AG08395 (cell line): Measurements from ENCODE around the gene SGK2.

Experiments used
- DNase-seq: peaks from one replicate; pipeline ENCODE4 v3.0.0; 2012; ENCODE audit warnings: mixed read lengths, low spot score

The SGK2 gene

DNA sequence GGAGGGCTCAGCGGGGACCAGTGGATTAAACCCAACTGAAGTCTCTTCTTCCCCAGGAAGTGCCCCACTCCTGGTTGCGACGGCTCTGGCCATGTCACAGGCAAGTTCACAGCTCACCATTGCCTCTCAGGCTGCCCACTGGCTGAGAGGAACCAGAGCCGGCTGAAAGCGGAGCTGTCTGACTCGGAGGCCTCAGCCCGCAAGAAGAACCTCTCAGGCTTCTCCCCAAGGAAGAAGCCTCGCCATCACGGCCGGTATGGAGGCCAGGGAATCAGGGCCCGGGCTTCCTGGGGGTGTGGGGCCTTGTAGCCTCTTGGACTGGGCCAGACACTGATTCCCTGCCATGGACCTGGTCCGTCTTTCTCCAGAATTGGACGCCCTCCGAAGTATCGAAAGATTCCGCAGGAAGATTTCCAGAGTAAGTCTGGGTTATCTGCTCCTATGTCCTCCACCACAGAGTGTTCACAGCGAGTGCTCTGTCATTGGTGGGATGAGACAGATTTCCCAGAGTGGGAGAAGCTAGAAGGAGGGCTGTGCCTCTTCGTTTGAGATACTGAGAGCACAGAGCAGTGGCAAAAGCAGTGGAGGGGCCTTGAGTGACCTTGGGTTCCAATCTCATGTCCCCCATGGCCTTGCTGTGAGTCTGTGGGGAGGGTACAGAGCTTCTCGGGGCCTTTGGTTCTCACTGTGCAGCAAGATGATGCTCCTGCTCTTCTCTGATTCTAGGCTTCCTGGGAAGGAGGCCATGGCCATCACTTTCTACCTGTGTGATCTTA lies 22.6 kb upstream of the SGK2 start:
- no peak for DNase-seq

DNA sequence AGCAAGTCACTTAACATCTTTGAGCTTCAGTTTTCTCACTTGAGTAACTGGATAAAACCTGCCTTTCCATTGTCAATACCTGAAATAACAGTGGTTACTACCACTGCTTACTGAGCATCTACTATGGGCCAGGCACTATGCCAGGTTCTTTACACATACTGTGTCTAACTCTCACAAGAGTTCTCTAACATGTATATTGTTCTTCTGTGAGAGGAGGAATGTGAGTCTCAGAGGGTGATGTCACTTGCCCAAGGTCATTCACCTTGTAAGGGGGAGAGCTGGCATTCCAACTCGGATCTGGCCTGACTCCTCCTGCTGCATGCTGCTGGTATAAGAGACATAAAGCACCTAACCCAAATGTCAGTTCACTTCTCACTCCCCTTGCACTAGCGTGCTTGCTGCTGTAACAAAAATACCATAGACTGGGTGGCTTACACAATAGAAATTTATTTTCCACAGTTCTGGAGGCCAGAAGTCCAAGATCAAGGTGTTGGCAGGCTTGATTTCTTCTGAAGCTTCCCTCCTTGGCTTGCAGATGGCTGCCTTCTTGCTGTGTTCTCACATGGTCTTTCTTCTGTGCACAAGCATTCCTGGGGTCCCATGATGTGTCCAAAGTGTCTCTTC lies 21.9 kb upstream of the SGK2 start:
- DNase-seq = no peak

DNA sequence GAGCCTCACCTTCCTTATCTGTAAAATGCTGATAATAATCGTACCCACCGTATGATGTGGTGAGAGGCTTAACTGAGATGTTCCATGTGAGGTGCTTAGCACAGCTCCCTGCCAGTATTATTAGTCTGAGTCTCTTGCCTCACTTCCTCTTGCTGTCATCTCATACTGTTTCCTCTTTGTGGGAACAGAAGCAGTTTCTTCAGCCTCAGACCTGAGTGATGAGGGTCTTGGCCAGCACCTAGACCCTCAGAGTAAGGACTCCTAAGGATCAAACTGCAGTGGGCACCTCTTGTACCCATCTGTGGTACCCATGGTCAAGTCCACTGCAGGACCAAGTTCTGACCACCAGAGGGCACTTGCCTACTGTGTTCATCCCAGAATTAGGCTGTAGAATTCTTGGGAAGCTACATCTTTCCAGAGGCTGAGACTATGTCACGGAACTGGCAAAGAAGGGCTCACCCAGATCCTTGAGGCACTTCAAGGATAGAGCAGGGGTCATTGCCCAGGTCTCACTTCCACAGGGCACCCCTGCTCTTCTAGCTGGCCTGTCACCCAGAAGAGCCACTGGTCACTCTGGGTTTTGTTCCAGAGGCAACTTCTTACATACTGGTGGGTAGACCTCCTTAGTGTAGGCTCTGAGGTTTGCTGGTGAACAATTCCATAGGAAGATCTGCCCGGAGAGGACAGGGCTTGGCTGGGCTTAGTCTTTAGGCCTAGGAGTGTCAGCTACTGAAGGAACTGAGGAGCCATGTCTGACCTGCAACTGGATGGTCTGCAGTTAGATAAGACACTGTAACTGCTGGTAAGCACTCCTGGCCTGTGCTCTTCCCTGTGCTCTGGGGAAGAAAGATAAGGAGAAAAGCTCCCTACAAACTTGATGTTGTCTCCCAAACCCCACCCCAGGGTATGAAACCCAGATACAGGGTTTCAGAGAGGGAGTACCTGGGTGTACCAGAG lies 20.6 kb upstream of the SGK2 start:
- DNase-seq = peak; percentile 78

DNA sequence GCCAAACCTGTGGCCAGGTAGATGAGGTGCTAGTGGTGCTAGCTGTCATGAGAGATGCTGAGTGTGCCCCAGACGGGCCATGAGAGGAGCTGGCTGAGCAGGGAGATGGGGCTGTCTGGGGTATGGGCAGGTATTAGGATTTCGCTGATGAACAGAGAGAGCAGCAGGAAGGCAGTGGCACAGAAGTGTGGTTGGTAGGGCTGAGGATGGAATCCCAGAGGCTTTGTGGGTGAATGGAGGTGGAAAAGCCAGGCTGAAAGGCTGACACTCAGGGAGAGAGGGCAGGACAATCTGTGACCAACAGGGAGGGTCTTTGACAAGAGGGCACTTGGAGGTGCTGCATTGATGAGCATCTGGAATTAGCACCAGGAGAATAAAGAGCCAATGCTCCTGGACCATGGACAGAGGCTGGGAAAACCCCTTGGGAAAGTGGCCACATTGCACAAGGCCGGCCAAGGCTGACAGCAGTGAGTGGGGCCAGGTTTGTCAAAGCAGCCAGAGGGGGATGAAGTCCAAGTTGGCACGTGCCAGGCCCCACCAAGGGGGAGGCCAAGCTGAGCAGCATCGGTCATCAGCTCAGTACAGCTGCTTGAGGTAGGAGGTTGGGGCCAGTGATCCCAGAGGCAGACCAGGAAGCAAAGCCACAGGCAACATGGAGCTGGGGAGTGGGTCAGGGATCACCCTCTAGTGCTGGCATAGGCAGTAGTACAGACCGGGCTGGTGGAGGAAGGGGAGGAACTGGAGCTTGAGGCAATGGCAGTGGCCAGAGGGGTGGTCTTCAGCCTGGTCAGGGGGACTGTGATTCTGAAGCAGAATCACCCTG lies 19.7 kb upstream of the SGK2 start:
- DNase-seq = no peak

DNA sequence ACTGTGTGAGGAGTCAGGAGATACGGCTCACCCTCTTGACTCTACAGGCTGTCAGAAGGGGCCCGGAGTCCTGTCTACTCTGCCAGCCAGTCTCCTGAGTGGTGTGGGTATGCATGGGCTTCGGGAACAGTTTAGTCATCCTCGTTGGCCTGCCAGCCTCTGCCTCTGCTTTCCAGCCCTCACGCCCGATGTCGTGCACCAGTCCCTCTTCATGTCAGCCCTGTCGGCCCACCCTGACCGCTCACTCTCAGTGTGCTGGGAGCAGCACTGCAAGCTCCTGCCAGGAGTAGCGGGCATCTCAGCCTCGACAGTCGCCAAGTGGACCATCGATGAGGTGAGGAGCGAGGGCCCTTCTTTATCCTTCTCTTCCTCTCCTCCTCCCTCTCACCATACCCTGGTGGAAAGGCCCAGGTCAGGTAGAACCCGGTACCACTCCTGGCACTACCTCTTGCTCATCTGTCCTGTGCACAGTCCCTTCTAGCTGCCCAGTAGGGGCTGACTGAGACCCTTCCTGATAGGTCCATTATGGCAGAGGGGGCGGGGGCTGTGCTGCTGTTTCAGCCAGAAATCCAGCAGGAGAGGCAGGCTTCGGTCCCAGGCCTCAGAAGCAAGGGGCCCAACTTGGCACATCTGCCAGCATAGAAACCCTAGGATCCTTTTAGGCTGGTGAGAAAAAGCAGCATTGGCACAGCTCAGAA lies 18.7 kb upstream of the SGK2 start:
- no peak for DNase-seq

DNA sequence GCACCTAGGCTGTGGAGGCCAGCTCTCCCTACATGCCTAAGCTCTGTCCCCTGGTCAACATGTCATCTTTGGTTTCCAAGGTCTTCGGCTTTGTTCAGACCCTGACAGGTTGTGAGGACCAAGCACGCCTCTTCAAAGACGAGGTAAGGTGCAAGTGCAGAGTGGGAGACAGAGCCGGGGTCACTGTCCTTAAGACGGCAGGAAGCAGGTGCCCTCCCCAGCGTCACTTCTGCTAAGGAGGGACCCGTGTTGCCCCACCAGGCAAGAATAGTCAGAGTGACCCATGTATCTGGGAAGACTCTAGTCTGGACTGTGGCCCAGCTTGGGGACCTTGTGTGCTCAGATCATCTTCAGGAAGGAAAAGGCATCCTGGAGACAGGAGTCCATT lies 18.2 kb upstream of the SGK2 start:
- no peak for DNase-seq

DNA sequence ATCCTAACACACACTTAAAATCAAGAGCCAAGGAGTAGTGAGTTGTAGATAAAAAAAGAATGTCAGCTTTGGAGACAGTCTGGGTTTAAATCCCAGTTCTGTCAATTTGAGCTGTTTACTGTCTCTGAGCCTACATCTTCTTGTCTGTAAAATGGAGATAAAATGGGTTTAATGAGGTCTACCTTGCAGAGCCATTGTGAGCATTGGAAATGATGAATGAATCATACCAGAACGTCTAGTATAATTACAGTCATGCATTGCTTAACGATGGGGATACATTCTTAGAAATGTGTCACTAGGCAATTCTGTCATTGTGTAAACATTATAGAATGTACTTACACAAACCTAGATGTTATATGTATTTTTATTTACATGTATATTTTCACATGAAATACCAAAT lies 17.6 kb upstream of the SGK2 start:
- DNase-seq = peak; percentile 19

DNA sequence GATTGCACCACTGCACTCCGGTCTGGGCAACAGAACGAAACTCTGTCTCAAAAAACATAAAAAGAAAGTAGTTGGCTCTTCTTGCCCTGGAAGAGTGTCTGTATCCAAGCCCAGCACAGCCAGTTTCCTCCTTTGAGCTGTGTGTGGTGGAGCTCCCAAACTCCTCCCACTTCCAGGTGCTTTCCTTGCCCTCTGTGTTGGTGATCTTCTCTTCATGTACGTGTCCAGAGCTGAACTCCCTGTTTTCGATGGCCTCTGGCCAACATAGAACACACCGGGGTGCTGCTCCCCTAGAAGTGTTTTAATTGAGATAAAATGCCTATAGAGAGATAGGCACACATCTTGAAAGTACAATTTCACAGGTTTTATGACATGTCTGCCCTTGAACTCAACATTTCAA lies 16.7 kb upstream of the SGK2 start:
- no peak for DNase-seq

DNA sequence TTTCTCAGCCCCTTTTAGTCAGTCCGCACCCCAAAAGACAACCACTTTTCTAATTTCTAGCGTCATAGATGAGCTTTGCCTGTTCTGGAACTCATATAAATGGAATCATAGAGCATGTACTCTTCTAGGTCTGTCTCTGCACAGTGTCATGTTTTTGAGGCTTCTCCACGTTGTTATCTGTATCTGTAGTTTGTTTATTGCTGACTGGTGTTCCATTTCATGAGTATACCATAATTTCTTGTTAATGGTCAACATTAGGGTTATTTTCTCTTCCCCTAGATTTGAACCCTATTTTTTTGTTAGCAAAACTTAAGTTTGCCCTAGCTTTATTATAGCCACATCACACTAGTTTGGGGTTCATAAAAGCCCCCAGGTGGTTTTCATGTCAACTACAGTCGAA lies 16.2 kb upstream of the SGK2 start:
- no peak for DNase-seq

DNA sequence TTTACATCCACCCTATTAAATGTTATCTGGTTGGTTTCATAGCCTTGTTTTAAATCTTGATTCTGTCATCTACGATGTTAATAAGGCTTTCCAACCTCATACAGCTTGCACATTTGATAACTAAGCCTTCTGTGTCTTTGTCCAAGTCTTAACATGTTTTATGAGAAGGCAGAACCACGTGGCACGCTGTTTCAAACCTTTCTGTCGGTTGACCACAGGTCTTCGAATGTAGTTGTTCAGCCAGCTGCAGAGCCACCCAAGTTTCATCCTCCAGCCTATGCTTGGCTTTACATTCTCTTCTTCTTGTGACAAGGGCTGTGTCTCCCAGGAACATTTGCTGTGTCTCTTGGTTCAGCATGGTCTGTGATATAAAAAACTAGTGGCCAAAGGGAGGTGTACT lies 15.7 kb upstream of the SGK2 start:
- DNase-seq = no peak

DNA sequence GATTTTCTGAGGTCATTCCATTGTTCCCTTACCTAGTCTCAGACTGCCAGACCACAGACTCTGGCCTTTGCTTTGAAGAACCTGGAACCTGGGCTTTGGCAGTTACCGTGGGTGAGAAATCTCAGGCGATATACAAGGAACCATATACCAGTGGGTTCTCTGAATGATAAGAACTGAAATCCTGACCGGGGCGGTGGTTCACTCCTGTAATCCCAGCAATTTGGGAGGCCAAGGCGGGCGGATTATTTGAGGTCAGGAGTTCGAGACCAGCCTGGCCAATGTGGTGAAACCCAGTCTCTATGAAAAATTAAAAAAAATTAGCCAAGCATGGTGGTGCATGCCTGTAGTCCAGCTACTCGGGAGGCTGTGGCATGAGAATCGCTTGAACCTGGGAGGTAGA lies 14.3 kb upstream of the SGK2 start:
- DNase-seq = no peak

DNA sequence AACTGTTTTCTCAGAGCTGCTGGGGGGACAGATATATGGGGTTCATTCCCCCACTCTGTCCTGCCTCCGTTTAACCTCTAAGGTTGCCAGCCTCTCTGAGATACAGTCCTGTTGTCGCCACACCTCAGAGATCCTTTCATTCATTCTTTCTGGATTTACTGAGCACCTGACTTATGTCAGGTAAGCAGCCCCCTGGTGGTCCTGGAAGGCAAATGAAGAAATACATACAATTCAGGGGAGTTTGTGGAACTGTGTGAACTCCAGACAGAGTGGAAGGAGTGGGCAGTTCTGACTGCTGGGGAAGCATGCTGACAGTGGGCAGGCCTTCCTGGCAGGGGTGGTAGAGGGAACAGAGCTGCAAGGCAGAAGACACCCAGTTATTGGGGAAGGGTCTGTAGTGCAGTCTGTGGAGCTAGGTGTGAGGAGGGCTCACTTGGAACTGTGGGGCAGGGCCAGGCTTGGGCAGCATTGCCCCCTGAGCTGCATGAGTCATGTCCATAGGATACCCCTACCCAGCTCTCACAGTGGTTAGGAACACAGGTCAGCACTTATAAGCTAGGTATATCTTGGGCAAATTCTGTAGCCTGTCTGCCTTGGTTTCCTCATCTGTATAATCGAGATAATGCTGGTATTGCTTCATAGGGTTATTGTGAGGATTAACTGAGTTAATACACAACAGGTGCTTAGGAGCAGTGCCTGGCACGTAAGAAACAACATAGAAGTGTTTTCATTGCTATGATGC lies 12.8 kb upstream of the SGK2 start:
- DNase-seq = no peak

DNA sequence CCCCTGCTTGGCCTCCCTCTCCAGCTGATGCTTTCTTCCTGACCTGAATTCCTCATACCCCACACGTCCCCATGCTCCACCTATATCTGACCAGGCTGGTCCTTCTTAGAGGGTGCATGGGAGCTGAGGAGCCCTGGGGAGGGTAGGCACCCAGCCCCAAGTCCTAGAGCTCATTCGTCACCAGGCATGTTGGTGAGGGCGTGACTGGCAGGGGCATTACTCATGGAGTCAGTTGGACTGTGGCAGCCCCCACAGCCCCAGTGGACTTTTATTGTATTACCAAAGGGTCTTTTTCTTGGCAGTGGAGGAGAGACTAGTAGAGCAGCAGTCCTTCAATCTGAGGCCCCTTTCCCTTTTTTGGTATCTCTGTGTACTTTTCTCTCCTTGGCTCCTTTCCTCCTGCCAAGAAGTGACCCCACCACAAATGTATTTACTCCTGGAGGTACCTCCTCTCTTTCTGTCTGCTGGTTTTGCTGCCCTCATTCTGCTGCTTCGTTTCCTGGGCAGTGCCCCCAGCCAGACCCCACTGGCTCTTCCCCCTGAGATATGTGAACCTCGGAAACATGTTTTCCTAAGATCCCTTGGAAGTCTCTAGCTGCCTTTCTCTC lies 10.4 kb upstream of the SGK2 start:
- DNase-seq = no peak

DNA sequence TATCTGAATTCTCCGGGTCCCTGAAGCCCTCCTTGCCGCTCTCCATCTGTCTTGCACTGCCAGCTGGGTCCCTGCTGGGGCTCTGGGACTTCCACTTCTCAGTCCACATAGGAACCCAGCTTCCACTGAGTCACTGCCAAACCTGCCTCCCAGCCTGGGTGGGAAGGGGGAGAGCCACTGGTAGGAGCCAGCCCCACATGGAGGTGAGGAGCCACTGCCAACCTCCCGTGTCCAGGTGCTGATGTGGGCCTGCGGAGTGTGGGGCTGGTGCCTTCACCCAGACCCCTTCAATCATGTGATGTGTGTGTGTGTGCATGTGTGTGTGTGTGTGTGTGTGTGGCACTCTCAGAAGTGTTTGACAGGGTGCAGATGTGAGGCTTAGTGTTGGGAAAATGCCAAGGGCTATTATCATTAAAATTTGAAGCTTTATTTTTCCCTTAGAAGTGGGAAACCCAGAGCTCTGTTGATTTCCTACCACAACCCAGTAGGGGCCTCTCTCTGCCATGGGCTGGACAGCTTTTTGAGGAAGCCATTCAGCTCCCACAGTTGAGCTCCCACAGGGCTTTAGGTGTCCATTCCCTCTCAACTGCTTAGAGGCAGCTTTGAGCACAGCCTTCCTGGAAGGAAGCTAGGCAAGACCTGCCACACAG lies 9.3 kb upstream of the SGK2 start:
- no peak for DNase-seq

DNA sequence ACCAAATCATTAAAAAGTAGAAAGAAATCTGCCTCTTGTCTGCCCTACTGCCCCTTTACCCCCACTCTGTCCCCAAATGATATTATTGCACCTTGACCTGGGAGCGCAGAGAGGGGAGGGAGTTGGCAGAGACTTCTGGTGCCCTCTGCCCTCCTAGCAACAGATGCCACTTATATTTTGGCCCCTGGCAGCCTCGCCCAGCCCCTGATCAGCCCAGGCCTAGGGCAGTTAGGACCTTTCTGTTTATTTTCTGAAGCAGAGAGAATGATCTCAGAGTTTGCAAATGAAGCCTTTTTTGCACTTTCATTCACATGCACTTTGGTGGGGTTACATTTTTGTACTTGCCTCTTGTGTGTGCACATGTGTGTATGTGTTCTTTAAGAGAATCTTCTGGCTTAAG lies 8.4 kb upstream of the SGK2 start:
- DNase-seq = no peak

DNA sequence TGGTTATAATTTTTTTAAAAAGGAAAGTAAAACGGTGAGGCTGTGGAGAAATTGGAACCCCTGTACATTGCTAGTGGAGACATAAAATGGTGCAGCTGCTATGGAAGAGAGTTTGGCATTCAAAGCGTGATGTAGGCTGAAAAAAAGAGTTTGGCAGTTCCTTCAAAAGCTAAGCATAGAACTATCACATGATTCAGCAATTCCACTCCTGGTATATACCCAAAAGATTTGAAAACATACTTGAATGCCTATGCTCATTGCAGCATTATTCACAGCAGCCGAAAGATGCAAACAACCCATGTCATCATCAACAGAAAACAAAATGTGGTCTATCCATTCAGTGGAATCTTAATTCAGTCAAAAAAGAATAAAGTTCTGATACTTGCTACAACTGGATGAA lies 4.5 kb upstream of the SGK2 start:
- DNase-seq = no peak

DNA sequence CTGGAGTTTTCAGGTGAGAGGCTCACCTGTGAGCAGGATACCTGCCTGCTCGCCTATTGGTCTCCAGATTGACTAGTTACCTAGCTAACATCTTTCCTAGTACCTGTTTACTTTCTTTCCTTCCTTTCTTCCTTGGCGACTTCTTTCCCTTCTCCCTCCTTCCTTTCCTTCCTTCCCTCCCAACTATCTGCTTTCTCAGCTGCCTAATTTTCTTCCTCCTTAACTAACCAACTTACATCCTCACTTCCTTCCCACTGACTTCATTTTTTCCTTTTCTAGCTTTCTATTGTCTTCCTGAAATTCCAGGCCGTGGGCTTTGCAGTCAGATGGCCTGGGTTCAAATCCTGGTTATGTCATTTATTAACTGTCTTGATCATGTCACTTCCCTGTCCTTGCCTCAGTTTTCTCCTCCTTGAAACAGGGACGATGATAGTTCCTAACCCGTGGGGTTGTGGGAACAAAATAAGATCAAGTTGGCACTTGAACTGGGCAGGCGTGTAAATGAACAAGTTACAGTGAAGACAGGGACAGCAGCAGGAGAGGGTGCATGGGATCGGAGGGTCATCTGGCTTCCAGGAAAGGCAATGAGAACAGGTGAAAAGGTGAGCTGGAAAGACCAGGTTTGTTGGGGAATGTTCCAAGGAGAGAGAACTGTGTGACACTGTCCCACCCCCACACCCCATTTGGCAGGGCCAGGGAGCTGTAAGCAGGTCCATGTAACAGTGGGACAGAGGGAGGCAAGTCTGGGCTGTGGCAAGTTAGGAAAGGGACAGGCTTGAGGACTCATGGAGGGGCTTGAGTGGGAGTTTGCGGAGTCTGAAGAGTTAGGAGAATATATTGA lies 540 bp downstream of the SGK2 start:
- no peak for DNase-seq

DNA sequence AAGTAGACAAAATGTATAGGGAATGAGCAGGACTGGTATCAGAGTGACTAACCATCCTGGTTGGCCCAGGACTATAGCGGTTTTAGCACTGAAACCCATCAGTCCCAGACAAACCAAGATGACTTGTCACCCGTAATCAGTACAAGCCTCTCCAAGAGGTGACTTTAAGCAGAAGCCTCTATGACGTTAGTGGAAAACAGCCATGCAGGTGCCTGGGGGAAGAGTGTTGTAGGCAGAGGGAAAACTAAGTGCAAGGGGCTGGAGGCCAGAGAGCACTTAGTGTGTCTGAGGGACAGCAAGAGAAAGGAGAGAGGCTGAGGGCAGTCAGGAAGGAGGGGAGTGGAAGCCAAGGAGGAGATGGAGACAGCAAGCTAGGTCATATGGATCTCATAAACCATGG lies 2.1 kb downstream of the SGK2 start:
- no peak for DNase-seq

DNA sequence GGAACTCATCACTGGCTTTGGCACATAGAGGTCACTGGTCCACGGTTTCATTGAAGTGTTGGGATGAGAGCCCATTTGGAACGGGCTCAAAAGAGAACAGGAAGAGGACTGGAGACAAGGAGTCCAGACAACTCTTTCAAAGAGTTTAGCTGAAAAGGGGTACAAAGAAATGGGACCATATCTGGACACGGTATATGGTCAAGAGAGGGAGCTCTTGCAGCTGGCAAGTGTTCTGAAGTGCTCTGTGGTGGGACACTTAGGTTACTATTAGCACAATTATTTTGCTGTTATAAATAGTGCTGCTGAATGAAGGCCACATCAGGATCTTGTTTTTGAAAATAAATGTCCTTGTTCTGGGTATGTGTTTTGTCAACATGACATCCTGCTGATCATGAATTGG lies 4.6 kb downstream of the SGK2 start:
- DNase-seq = no peak
